SK-N-MC (cell line): ENCODE data around the gene PDE4D.

Source experiments
- DNase-seq: peaks from one replicate; pipeline ENCODE4 v3.0.0-alpha.2; 2011; ENCODE audit warnings: low read depth, low spot score
- H3K27ac ChIP-seq: fragments of 200-600 bp; sonication (generic); 2 replicates; pipeline ENCODE4 v1.5.1; 2016; ENCODE audit warnings: mixed run types
- H3K36me3 ChIP-seq: fragments of 200-600 bp; sonication (generic); 2 replicates; pipeline ENCODE4 v1.6.1; 2017; ENCODE audit warnings: antibody characterized with exemption, low read length, mixed read lengths; ENCODE audit not compliant: insufficient read depth
- H3K4me3 ChIP-seq: fragments of 200-600 bp; sonication (generic); 2 replicates; pipeline ENCODE4 v1.5.1; 2016
- H3K9ac ChIP-seq: fragments of 200-600 bp; sonication (generic); 2 replicates; pipeline ENCODE4 v1.8.0; 2017; ENCODE audit warnings: mixed run types, mixed read lengths; ENCODE audit not compliant: insufficient read length
- H3K9me3 ChIP-seq: fragments of 200-600 bp; sonication (generic); 2 replicates; pipeline ENCODE4 v1.6.1; 2017; ENCODE audit warnings: low read depth, mild to moderate bottlenecking, antibody characterized with exemption, low read length, moderate library complexity, mixed read lengths
- EZH2 ChIP-seq: fragments of 200-600 bp; sonication (generic); IDR thresholded peaks from one replicate; pipeline ENCODE4 v1.6.1; 2017; ENCODE audit warnings: antibody characterized with exemption
- FOXP2 ChIP-seq: optimal IDR thresholded peaks from 2 replicates; pipeline ENCODE3; 2011; ENCODE audit warnings: mild to moderate bottlenecking, moderate library complexity; ENCODE audit not compliant: insufficient read depth; ENCODE audit errors: extremely low read length, control extremely low read depth
- POLR2AphosphoS5 ChIP-seq: IDR thresholded peaks from 2 replicates; pipeline ENCODE4 v1.6.1; 2012; ENCODE audit warnings: mild to moderate bottlenecking, low read depth, low read length, borderline replicate concordance

The PDE4D gene

GRCh38 chr5:59446356-59446755 lies 447.2 kb downstream of the PDE4D start:
- Histone ChIP-seq H3K36me3 (no peaks in the 10 kb centered on the region), H3K27ac (no peak overlapping the region), H3K9ac (no peak overlapping the region), H3K4me3 (no peak overlapping the region), H3K9me3 (no peaks in the 10 kb centered on the region)
- DNase-seq = no peak
- TF ChIP-seq FOXP2 (no peak), EZH2 (no peak), POLR2AphosphoS5 (no peak)

- Histone ChIP-seq H3K9me3 (no peaks in the 10 kb centered on the region), H3K27ac (no peak overlapping the region), H3K36me3 (no peaks in the 10 kb centered on the region), H3K9ac (no peak overlapping the region), H3K4me3 (no peak overlapping the region)
- DNase-seq = no peak
- TF ChIP-seq FOXP2 = no peak
- no peak for TF ChIP-seq POLR2AphosphoS5
- no peak for TF ChIP-seq EZH2
Measured at GRCh38 chr5:59445741-59446140, 447.8 kb downstream of the PDE4D start.

GRCh38 chr5:59439303-59439702 lies 454.2 kb downstream of the PDE4D start:
- no peak for DNase-seq
- H3K36me3 ChIP-seq = no peaks in the 10 kb centered on the region
- H3K27ac ChIP-seq = no peak overlapping the region
- no peak overlapping the region for H3K4me3 ChIP-seq
- H3K9ac ChIP-seq = no peak overlapping the region
- TF ChIP-seq POLR2AphosphoS5 (no peak), EZH2 (no peak), FOXP2 (no peak)
- H3K9me3 ChIP-seq = no peaks in the 10 kb centered on the region

- DNase-seq = no peak
- no peaks in the 10 kb centered on the region for H3K36me3 ChIP-seq
- no peak overlapping the region for H3K4me3 ChIP-seq
Measured at GRCh38 chr5:59437176-59437575, 456.4 kb downstream of the PDE4D start.

GRCh38 chr5:59436364-59437148 lies 457.0 kb downstream of the PDE4D start:
- no peak overlapping the region for H3K27ac ChIP-seq
- no peak for TF ChIP-seq EZH2
- no peak for TF ChIP-seq FOXP2
- TF ChIP-seq POLR2AphosphoS5 = no peak
- no peak overlapping the region for H3K4me3 ChIP-seq
- H3K36me3 ChIP-seq = no peaks in the 10 kb centered on the region
- no peak overlapping the region for H3K9ac ChIP-seq
- H3K9me3 ChIP-seq = no peaks in the 10 kb centered on the region
- DNase-seq = no peak

More at GRCh38 chr5:59437176-59437575, 456.4 kb downstream of the PDE4D start:
- TF ChIP-seq FOXP2 (no peak), POLR2AphosphoS5 (no peak)
- Histone ChIP-seq H3K9ac (no peak overlapping the region), H3K27ac (no peak overlapping the region), H3K9me3 (no peaks in the 10 kb centered on the region)

- H3K9ac ChIP-seq = no peak overlapping the region
- TF ChIP-seq FOXP2 = no peak
- no peak for TF ChIP-seq EZH2
- TF ChIP-seq POLR2AphosphoS5 = no peak
Measured at GRCh38 chr5:59433174-59433573, 460.4 kb downstream of the PDE4D start.

GRCh38 chr5:59430066-59430685 lies 463.4 kb downstream of the PDE4D start:
- no peak overlapping the region for H3K9ac ChIP-seq
- no peaks in the 10 kb centered on the region for H3K36me3 ChIP-seq
- TF ChIP-seq EZH2 (no peak), FOXP2 (no peak), POLR2AphosphoS5 (no peak)
- H3K4me3 ChIP-seq = no peak overlapping the region
- H3K9me3 ChIP-seq = no peaks in the 10 kb centered on the region
- no peak overlapping the region for H3K27ac ChIP-seq
- DNase-seq = no peak

More at GRCh38 chr5:59433174-59433573, 460.4 kb downstream of the PDE4D start:
- Histone ChIP-seq H3K27ac (no peak overlapping the region), H3K9me3 (no peaks in the 10 kb centered on the region), H3K4me3 (no peak overlapping the region), H3K36me3 (no peaks in the 10 kb centered on the region)
- DNase-seq = no peak

GRCh38 chr5:59428391-59428790 lies 465.1 kb downstream of the PDE4D start:
- H3K36me3 ChIP-seq = no peaks in the 10 kb centered on the region
- no peak for DNase-seq

More at GRCh38 chr5:59428391-59428790, 465.1 kb downstream of the PDE4D start:
- H3K27ac ChIP-seq = no peak overlapping the region
- TF ChIP-seq POLR2AphosphoS5 = no peak
- no peak for TF ChIP-seq EZH2
- no peak for TF ChIP-seq FOXP2
- no peaks in the 10 kb centered on the region for H3K9me3 ChIP-seq
- H3K9ac ChIP-seq = no peak overlapping the region
- no peak overlapping the region for H3K4me3 ChIP-seq
